GM10266 (cell line): ENCODE measurements around the gene PLCB1.
"Not testable (repeated sequence)": the region's sequence is repeated elsewhere in the genome, so short reads cannot be mapped to it uniquely, and the experiment has no call there.

Source experiments
- DNase-seq: peaks from one replicate; pipeline ENCODE4 v3.0.0; 2012; ENCODE audit errors: extremely low spot score
- TF ChIP-seq, protein P1 (sequence below): IDR thresholded peaks from 2 replicates; pipeline ENCODE4 v1.5.1; 2012; ENCODE audit warnings: mild to moderate bottlenecking, low read depth; ENCODE audit not compliant: control insufficient read depth, insufficient read depth; ENCODE audit errors: missing control alignments

Gene PLCB1

DNA sequence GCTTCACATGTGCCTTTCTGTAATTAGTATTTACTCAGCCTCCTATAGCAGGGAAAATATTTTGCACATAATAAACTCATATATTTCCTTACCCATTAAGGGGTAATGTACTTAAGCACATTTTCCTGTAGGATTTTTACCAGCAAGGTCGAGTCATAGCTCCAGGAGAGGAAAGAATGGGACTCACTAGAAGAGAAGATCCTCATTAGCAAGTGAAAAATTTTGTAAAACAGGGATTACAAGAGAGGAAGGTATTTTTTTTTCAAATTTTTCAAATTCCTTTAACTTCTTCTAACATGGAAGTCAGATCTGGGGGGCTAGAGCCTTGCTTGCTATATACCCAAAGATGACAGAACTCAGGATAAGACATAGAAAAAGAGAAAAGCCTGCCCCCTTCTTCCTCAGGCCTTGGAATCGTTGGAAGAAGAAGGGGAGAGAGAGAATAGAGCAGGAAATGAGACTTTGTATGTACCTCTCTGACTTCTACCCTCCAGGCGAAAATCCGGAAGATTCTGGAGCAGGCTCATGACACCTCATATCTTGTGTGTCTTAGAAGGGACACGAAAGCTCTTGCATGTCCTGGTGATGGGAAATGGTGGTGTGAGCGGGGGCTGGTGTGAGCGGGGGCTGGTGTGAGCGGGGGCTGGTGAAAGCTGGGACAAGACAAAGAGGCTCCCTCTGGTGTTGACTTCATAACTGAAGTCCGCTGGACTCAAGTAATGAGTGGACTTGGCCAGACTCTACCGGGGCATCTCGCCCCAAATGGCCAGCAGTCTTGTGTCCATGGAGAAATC is 679.9 kb downstream of the PLCB1 start:
- DNase-seq: no peak
- TF ChIP-seq, protein P1, sequence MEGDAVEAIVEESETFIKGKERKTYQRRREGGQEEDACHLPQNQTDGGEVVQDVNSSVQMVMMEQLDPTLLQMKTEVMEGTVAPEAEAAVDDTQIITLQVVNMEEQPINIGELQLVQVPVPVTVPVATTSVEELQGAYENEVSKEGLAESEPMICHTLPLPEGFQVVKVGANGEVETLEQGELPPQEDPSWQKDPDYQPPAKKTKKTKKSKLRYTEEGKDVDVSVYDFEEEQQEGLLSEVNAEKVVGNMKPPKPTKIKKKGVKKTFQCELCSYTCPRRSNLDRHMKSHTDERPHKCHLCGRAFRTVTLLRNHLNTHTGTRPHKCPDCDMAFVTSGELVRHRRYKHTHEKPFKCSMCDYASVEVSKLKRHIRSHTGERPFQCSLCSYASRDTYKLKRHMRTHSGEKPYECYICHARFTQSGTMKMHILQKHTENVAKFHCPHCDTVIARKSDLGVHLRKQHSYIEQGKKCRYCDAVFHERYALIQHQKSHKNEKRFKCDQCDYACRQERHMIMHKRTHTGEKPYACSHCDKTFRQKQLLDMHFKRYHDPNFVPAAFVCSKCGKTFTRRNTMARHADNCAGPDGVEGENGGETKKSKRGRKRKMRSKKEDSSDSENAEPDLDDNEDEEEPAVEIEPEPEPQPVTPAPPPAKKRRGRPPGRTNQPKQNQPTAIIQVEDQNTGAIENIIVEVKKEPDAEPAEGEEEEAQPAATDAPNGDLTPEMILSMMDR: no peak

- DNase-seq: no peak
- TF ChIP-seq, protein P1: no peak
These were observed 680.8 kb downstream of the PLCB1 start for GRCh38 chr20:8812817-8813216.

DNA sequence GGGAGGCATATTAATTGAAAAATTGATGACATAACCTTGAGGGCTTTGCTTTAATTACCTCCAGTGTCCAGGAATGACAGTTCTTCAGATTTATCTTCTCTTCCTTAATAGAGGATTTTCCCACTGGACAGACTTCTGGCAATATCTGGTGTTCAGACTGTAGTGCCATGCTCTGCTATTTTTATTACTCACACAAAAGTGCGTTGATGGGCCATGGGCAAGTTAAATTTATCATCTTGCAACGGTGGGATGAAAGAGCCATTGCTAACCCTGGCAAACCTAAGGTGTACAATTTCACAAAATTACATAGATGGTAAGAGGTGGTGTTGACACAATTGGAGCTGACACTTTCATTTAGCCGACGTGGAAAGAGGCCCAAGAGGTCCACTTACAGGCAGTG is 683.1 kb downstream of the PLCB1 start:
- DNase-seq: no peak
- TF ChIP-seq, protein P1: no peak

GRCh38 chr20:8829256-8829655 is 697.2 kb downstream of the PLCB1 start:
- DNase-seq: no peak

DNA sequence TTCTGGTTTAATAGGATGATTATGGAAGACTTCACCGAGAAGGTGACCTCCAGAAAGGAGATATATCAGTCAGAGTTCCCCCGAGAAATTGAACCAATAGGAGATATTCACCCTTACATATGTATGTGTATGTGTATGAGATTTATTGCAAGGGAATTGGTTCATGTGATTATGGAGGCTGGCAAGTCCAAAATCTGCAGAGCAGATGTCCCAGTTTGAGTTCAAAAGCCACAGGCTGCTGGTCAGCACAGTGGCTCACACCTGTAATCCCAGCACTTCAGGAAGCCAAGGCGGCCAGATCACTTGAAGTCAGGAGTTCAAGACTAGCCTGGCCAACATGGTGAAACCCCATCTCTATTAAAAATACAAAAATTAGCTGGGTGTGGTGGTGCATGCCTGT is 702.2 kb downstream of the PLCB1 start:
- DNase-seq: not testable (repeated sequence)

More at GRCh38 chr20:8829256-8829655, 697.2 kb downstream of the PLCB1 start:
- TF ChIP-seq, protein P1: no peak

- TF ChIP-seq, protein P1: no peak
- no peak for DNase-seq
These were observed 702.8 kb downstream of the PLCB1 start for GRCh38 chr20:8834851-8835250.

DNA sequence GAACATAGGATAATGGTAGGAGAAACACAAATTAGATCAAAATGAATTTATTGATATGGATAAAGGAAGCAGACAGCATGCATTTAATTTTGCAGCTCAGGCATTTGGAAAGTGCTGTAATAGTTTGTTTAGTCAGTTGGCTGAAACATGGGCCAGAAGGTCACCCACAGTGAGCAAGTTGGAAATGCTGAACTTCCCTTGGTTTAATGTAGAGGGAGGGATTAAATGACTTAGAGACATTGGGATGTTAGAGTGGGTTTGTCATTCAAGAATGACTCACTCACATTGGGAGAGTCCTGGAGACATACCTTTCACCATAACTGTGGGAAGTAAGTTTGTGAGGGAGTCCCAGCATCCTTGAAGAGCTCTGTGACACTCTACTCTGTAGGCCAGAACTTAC is 705.3 kb downstream of the PLCB1 start:
- TF ChIP-seq, protein P1: no peak
- DNase-seq: no peak
